A549 (cell line): ENCODE results near the gene SLC8A2.

ENCODE experiments used
- CTCF ChIP-seq: fragments of >200 bp; sonication (Bioruptor Twin); formaldehyde crosslinking; IDR thresholded peaks from 3 replicates; pipeline ENCODE4 v1.5.1; 2016
- FOSL2 ChIP-seq, 2 experiments: fragments of 450-650 bp in 1 of 2; fragments of >200 bp in 1 of 2; sonication (Bioruptor Twin) in 1 of 2; formaldehyde crosslinking; IDR thresholded peaks; 2 replicates each; pipeline versions ENCODE4 v1.5.0 to v1.6.1; 2016 to 2020; ENCODE audit warnings: mild to moderate bottlenecking in 1 of 2, moderate library complexity in 1 of 2
- POLR2A ChIP-seq: IDR thresholded peaks from 2 replicates; pipeline ENCODE4 v1.6.1; 2012; ENCODE audit warnings: mild to moderate bottlenecking, low read length
- RFX5 ChIP-seq: fragments of 450-650 bp; IDR thresholded peaks from 2 replicates; pipeline ENCODE4 v1.7.1; 2014; ENCODE audit warnings: antibody characterized with exemption, mild to moderate bottlenecking, moderate library complexity
- USF2 ChIP-seq: fragments of 450-650 bp; IDR thresholded peaks from 2 replicates; pipeline ENCODE4 v1.6.1; 2014; ENCODE audit warnings: antibody characterized with exemption

GRCh38 chr19:47492137-47492533 lies 20.4 kb upstream of the SLC8A2 start:
- TF ChIP-seq POLR2A, result no peak
- no peak for TF ChIP-seq CTCF
- TF ChIP-seq FOSL2 (IDR thresholded peaks at IDR 0.05), result no peak
- no peak for TF ChIP-seq FOSL2 (CRISPR knock-in tag; IDR thresholded peaks at IDR 0.05)
- TF ChIP-seq RFX5, result no peak
- no peak for TF ChIP-seq USF2
